GM19240 (cell line): ENCODE results near the gene TRERF1.
"Not testable (repeated sequence)": the region's sequence is repeated elsewhere in the genome, so short reads cannot be mapped to it uniquely, and the experiment has no call there.

Source experiments
- DNase-seq: peaks from one replicate; pipeline ENCODE4 v3.0.0; 2011; ENCODE audit warnings: low spot score; ENCODE audit not compliant: insufficient read length

Gene TRERF1

GRCh38 chr6:42226645-42227143 is 225.0 kb downstream of the TRERF1 start:
- no peak for DNase-seq

GRCh38 chr6:42226161-42226611 is 225.5 kb downstream of the TRERF1 start:
- no peak for DNase-seq

- no peak for DNase-seq
These were observed 226.3 kb downstream of the TRERF1 start for GRCh38 chr6:42225419-42225818.

- DNase-seq = no peak
These were observed 226.7 kb downstream of the TRERF1 start for GRCh38 chr6:42225029-42225339.

GRCh38 chr6:42224222-42225028 is 227.3 kb downstream of the TRERF1 start:
- peak; percentile 50 for DNase-seq

- no peak for DNase-seq
These were observed 229.3 kb downstream of the TRERF1 start for GRCh38 chr6:42222448-42222847.

- no peak for DNase-seq
These were observed 230.2 kb downstream of the TRERF1 start for GRCh38 chr6:42221546-42221945.

- no peak for DNase-seq
These were observed 230.9 kb downstream of the TRERF1 start for GRCh38 chr6:42220807-42221206.

- DNase-seq = peak; percentile 74
These were observed 234.0 kb downstream of the TRERF1 start, which contains the start of gene MRPS10 for GRCh38 chr6:42217519-42218367. Gene MRPS10 (minus strand): TSS chr6:42217861. CDS start chr6:42217849, 12 bp downstream.

GRCh38 chr6:42217157-42217518 is 234.6 kb downstream of the TRERF1 start:
- no peak for DNase-seq

- DNase-seq = not testable (repeated sequence)
These were observed 235.2 kb downstream of the TRERF1 start for GRCh38 chr6:42216495-42216894.

- DNase-seq = no peak
These were observed 239.3 kb downstream of the TRERF1 start for GRCh38 chr6:42212442-42212841.

- DNase-seq = no peak
These were observed 240.0 kb downstream of the TRERF1 start for GRCh38 chr6:42211726-42212125.

- DNase-seq = no peak
These were observed 241.2 kb downstream of the TRERF1 start for GRCh38 chr6:42210551-42210950.

- not testable (repeated sequence) for DNase-seq
These were observed 244.2 kb downstream of the TRERF1 start for GRCh38 chr6:42207559-42207958.

- no peak for DNase-seq
These were observed 246.9 kb downstream of the TRERF1 start for GRCh38 chr6:42204768-42205282.

- DNase-seq = no peak
These were observed 248.5 kb downstream of the TRERF1 start for GRCh38 chr6:42203183-42203582.

GRCh38 chr6:42202131-42202915 is 249.4 kb downstream of the TRERF1 start:
- not testable (repeated sequence) for DNase-seq

GRCh38 chr6:42201382-42201781 is 250.3 kb downstream of the TRERF1 start:
- DNase-seq = no peak

- no peak for DNase-seq
These were observed 251.7 kb downstream of the TRERF1 start for GRCh38 chr6:42200035-42200434.
